ENCODE measurements around the gene MICU2.

Gene MICU2

GRCh38 chr13:21584973-21585592 is 18.9 kb downstream of the MICU2 start:
- H3K4me3 ChIP-seq (IDR thresholded peaks at IDR 0.05; ENCODE audit: insufficient read depth, low read depth, low read length) = no peak overlapping the region
- no peaks in the 10 kb centered on the region for H3K4me1 ChIP-seq (ENCODE audit: low read depth, poor library complexity, severe bottlenecking)
- H3K27ac ChIP-seq = no peak overlapping the region
- no peaks in the 10 kb centered on the region for H3K27me3 ChIP-seq (ENCODE audit: insufficient read depth, low read depth)
- no peaks in the 10 kb centered on the region for H3K36me3 ChIP-seq (ENCODE audit: insufficient read depth)
- H3K9ac ChIP-seq = no peak overlapping the region
- no peak overlapping the region for H3K4me2 ChIP-seq
- H2AFZ ChIP-seq (ENCODE audit: low read depth) = no peak overlapping the region
- no peaks in the 10 kb centered on the region for H4K20me1 ChIP-seq (ENCODE audit: insufficient read depth)
- TF ChIP-seq CTCF (conservative IDR thresholded peaks at IDR 0.05; ENCODE audit: low read depth, low read length) = no peak
- H3K79me2 ChIP-seq (ENCODE audit: insufficient read depth, low read depth) = peaks cover 5% of the 10 kb centered on the region; the same call in 1 of the 2 replicates

- Histone ChIP-seq H3K27ac (no peak overlapping the region), H3K4me2 (no peak overlapping the region), H3K9ac (no peak overlapping the region), H3K4me1 (ENCODE audit: low read depth, poor library complexity, severe bottlenecking) (no peaks in the 10 kb centered on the region), H3K79me2 (ENCODE audit: insufficient read depth, low read depth) (no peaks in the 10 kb centered on the region; the same call in 1 of the 2 replicates), H3K36me3 (ENCODE audit: insufficient read depth) (no peaks in the 10 kb centered on the region), H3K4me3 (IDR thresholded peaks at IDR 0.05; ENCODE audit: insufficient read depth, low read depth, low read length) (no peak overlapping the region), H3K27me3 (ENCODE audit: insufficient read depth, low read depth) (no peaks in the 10 kb centered on the region), H4K20me1 (ENCODE audit: insufficient read depth) (no peaks in the 10 kb centered on the region), H2AFZ (ENCODE audit: low read depth) (no peak overlapping the region)
- no peak for TF ChIP-seq CTCF (conservative IDR thresholded peaks at IDR 0.05; ENCODE audit: low read depth, low read length)
Measured at GRCh38 chr13:21583478-21583877, 20.5 kb downstream of the MICU2 start.

DNA sequence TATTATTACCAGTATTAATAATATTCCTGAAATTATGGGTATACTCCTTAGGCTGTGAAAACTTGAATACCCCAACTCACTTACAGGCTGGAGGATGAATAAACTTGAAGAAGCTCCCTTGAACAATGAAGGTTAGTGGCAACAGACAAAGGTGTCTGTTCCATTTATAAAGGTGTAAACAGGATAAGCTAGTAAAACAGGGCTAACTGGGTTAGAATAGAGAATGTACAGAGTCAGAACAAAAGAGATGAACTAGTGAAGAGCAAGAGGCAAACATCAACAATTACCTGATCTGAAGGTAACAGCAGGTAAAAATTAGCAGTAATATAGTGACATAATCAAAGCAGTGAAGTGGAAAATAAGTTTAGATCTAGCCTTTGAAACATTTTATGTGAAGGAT is 23.2 kb downstream of the MICU2 start:
- no peaks in the 10 kb centered on the region for H3K36me3 ChIP-seq (ENCODE audit: insufficient read depth)
- no peaks in the 10 kb centered on the region for H3K27me3 ChIP-seq (ENCODE audit: insufficient read depth, low read depth)
- no peak overlapping the region for H2AFZ ChIP-seq (ENCODE audit: low read depth)
- H3K27ac ChIP-seq = no peak overlapping the region
- no peak overlapping the region for H3K4me3 ChIP-seq (IDR thresholded peaks at IDR 0.05; ENCODE audit: insufficient read depth, low read depth, low read length)
- H3K79me2 ChIP-seq (ENCODE audit: insufficient read depth, low read depth) = no peaks in the 10 kb centered on the region; the same call in 1 of the 2 replicates
- H3K4me2 ChIP-seq = no peak overlapping the region
- H4K20me1 ChIP-seq (ENCODE audit: insufficient read depth) = no peaks in the 10 kb centered on the region
- H3K9ac ChIP-seq = no peak overlapping the region
- H3K4me1 ChIP-seq (ENCODE audit: low read depth, poor library complexity, severe bottlenecking) = no peaks in the 10 kb centered on the region
- no peak for TF ChIP-seq CTCF (conservative IDR thresholded peaks at IDR 0.05; ENCODE audit: low read depth, low read length)

- Histone ChIP-seq H3K27ac (no peak overlapping the region), H3K79me2 (ENCODE audit: insufficient read depth, low read depth) (no peaks in the 10 kb centered on the region; the same call in 1 of the 2 replicates), H3K4me1 (ENCODE audit: low read depth, poor library complexity, severe bottlenecking) (no peaks in the 10 kb centered on the region), H4K20me1 (ENCODE audit: insufficient read depth) (no peaks in the 10 kb centered on the region), H3K9ac (no peak overlapping the region), H3K27me3 (ENCODE audit: insufficient read depth, low read depth) (no peaks in the 10 kb centered on the region), H3K4me2 (no peak overlapping the region), H3K4me3 (IDR thresholded peaks at IDR 0.05; ENCODE audit: insufficient read depth, low read depth, low read length) (no peak overlapping the region), H3K36me3 (ENCODE audit: insufficient read depth) (no peaks in the 10 kb centered on the region), H2AFZ (ENCODE audit: low read depth) (no peak overlapping the region)
- TF ChIP-seq CTCF (conservative IDR thresholded peaks at IDR 0.05; ENCODE audit: low read depth, low read length) = no peak
Measured at GRCh38 chr13:21579754-21580316, 24.1 kb downstream of the MICU2 start.

Data from KMS-11 (cell line).